ENCODE data around the gene CBX6. TPM values are rescaled to one million over a fixed set of nuclear protein-coding genes. Genes with fewer than 3 reads are reported as not detected.

CBX6 gene
- total RNA-seq, 1 experiment from 2014 or later, result 140 TPM

- H3K9me3 Mint-ChIP-seq (ENCODE audit: low read depth, unreplicated experiment), result no peaks in the 10 kb centered on the region
- H3K4me3 Mint-ChIP-seq (ENCODE audit: low read depth, unreplicated experiment), result no peak overlapping the region
- peaks cover 33% of the 10 kb centered on the region for H3K27me3 Mint-ChIP-seq (ENCODE audit: unreplicated experiment)
- H3K4me1 Mint-ChIP-seq (ENCODE audit: low read depth, unreplicated experiment), result peaks cover 7% of the 10 kb centered on the region
- intact Hi-C loops (cut with micrococcal nuclease; ENCODE audit: unreplicated experiment), result no loop called here
- TF ChIP-seq, protein P1, sequence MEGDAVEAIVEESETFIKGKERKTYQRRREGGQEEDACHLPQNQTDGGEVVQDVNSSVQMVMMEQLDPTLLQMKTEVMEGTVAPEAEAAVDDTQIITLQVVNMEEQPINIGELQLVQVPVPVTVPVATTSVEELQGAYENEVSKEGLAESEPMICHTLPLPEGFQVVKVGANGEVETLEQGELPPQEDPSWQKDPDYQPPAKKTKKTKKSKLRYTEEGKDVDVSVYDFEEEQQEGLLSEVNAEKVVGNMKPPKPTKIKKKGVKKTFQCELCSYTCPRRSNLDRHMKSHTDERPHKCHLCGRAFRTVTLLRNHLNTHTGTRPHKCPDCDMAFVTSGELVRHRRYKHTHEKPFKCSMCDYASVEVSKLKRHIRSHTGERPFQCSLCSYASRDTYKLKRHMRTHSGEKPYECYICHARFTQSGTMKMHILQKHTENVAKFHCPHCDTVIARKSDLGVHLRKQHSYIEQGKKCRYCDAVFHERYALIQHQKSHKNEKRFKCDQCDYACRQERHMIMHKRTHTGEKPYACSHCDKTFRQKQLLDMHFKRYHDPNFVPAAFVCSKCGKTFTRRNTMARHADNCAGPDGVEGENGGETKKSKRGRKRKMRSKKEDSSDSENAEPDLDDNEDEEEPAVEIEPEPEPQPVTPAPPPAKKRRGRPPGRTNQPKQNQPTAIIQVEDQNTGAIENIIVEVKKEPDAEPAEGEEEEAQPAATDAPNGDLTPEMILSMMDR (IDR thresholded peaks at IDR 0.05; ENCODE audit: unreplicated experiment), result no peak
- H3K27ac Mint-ChIP-seq (ENCODE audit: unreplicated experiment), result no peak overlapping the region
- H3K36me3 Mint-ChIP-seq (ENCODE audit: insufficient read depth, unreplicated experiment), result no peaks in the 10 kb centered on the region
- BruUV-seq (replicated peaks), result no TSS peak
- CTCF ChIA-PET, result no interaction called here
- DNase-seq, result no peak
These were observed 42.5 kb downstream of the CBX6 start for GRCh38 chr22:38829485-38829884.

DNA sequence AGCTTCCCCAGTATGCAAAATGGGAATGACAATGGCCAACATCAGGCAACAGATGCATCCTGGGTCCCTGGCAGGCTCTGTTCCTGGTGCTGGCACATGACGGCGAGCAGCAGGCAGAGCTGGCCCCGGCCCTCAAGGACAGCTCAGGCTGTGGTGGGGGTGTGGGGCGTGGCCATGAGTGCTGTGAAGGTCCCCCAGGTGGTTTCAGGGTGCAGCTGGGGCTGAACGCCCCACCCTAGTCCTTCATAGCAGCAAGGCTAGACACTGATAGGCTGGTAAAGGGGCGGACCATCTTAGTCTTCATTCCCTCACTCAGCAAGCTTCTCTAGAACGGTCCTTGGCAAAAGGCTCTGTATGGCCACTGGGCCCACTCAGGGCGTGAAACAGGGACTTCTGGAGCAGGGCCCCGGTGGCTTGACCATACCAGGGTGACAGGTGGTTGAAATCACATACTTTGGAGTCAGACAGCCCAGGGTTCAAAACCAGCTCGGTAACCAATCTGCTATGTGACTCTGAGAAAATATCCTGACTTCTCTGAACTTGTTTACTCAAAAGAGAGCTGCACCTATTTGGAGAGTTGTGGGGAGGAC is 43.3 kb downstream of the CBX6 start:
- CTCF ChIA-PET, result no interaction called here

GRCh38 chr22:38828191-38828590 is 43.8 kb downstream of the CBX6 start:
- no TSS peak for BruUV-seq (replicated peaks)
- intact Hi-C loops (cut with micrococcal nuclease; ENCODE audit: unreplicated experiment), result no loop called here
- H3K27me3 Mint-ChIP-seq (ENCODE audit: unreplicated experiment), result peaks cover 33% of the 10 kb centered on the region
- TF ChIP-seq, protein P1 (IDR thresholded peaks at IDR 0.05; ENCODE audit: unreplicated experiment), result no peak
- no peaks in the 10 kb centered on the region for H3K9me3 Mint-ChIP-seq (ENCODE audit: low read depth, unreplicated experiment)
- peaks cover 7% of the 10 kb centered on the region for H3K4me1 Mint-ChIP-seq (ENCODE audit: low read depth, unreplicated experiment)
- no peaks in the 10 kb centered on the region for H3K36me3 Mint-ChIP-seq (ENCODE audit: insufficient read depth, unreplicated experiment)
- CTCF ChIA-PET, result no interaction called here
- no peak for DNase-seq
- H3K27ac Mint-ChIP-seq (ENCODE audit: unreplicated experiment), result no peak overlapping the region
- no peak overlapping the region for H3K4me3 Mint-ChIP-seq (ENCODE audit: low read depth, unreplicated experiment)

More for the DNA sequence above, 43.3 kb downstream of the CBX6 start:
- Mint-ChIP-seq H3K4me3 (ENCODE audit: low read depth, unreplicated experiment) (no peak overlapping the region), H3K27ac (ENCODE audit: unreplicated experiment) (no peak overlapping the region), H3K27me3 (ENCODE audit: unreplicated experiment) (peaks cover 33% of the 10 kb centered on the region), H3K36me3 (ENCODE audit: insufficient read depth, unreplicated experiment) (no peaks in the 10 kb centered on the region), H3K4me1 (ENCODE audit: low read depth, unreplicated experiment) (peaks cover 7% of the 10 kb centered on the region), H3K9me3 (ENCODE audit: low read depth, unreplicated experiment) (no peaks in the 10 kb centered on the region)
- TF ChIP-seq, protein P1 (IDR thresholded peaks at IDR 0.05; ENCODE audit: unreplicated experiment), result no peak
- no peak for DNase-seq
- BruUV-seq (replicated peaks), result no TSS peak
- intact Hi-C loops (cut with micrococcal nuclease; ENCODE audit: unreplicated experiment), result no loop called here

GRCh38 chr22:38827510-38827909 is 44.5 kb downstream of the CBX6 start:
- intact Hi-C loops (cut with micrococcal nuclease; ENCODE audit: unreplicated experiment), result no loop called here
- no peak for DNase-seq
- TF ChIP-seq, protein P1 (IDR thresholded peaks at IDR 0.05; ENCODE audit: unreplicated experiment), result no peak
- Mint-ChIP-seq H3K9me3 (ENCODE audit: low read depth, unreplicated experiment) (no peaks in the 10 kb centered on the region), H3K27ac (ENCODE audit: unreplicated experiment) (no peak overlapping the region), H3K4me3 (ENCODE audit: low read depth, unreplicated experiment) (no peak overlapping the region), H3K4me1 (ENCODE audit: low read depth, unreplicated experiment) (peaks cover 7% of the 10 kb centered on the region), H3K27me3 (ENCODE audit: unreplicated experiment) (peaks cover 38% of the 10 kb centered on the region), H3K36me3 (ENCODE audit: insufficient read depth, unreplicated experiment) (no peaks in the 10 kb centered on the region)
- BruUV-seq (replicated peaks), result no TSS peak
- CTCF ChIA-PET, result no interaction called here
